Stimulated activated CD8-positive, alpha-beta memory T cell treated with anti-CD3 and anti-CD28 coated beads, Interleukin-15, amount 100 ng/mL, for 4 hours (primary cell): Measurements from ENCODE around the gene RSPH9.

Experiments
- DNase-seq, 2 donors: peaks; one replicate each; pipeline ENCODE4 v3.0.0-alpha.2; 2020; ENCODE audit warnings: low read depth in 2 of 2

RSPH9 gene

GRCh38 chr6:43644940-43645612, at the start of gene RSPH9:
TSS of gene RSPH9 (plus strand) at chr6:43645036. CDS start at chr6:43645099, 63 bp downstream.
- peak; percentile 32 to 46 for DNase-seq

- DNase-seq: no peak
Measured at GRCh38 chr6:43600595-43600994, 44.2 kb upstream of the RSPH9 start.

GRCh38 chr6:43604174-43604573, 40.7 kb upstream of the RSPH9 start:
- no peak for DNase-seq

- no peak for DNase-seq
Measured at GRCh38 chr6:43606019-43606418, 38.8 kb upstream of the RSPH9 start.

- peak in 1 of 2 donors; percentile 22 for DNase-seq
Measured at GRCh38 chr6:43608310-43608763, 36.5 kb upstream of the RSPH9 start.

GRCh38 chr6:43608807-43609206, 36.0 kb upstream of the RSPH9 start:
- no peak for DNase-seq

GRCh38 chr6:43609402-43609801, 35.4 kb upstream of the RSPH9 start:
- DNase-seq: no peak

GRCh38 chr6:43610431-43610830, 34.4 kb upstream of the RSPH9 start:
- no peak for DNase-seq

GRCh38 chr6:43613721-43614395, 31.0 kb upstream of the RSPH9 start:
- no peak for DNase-seq

- no peak for DNase-seq
Measured at GRCh38 chr6:43614396-43614730, 30.5 kb upstream of the RSPH9 start.

GRCh38 chr6:43616725-43617472, 27.9 kb upstream of the RSPH9 start:
- DNase-seq: no peak

- DNase-seq: no peak
Measured at GRCh38 chr6:43621078-43621835, 23.6 kb upstream of the RSPH9 start.

- DNase-seq: no peak
Measured at GRCh38 chr6:43621836-43622180, 23.0 kb upstream of the RSPH9 start.

GRCh38 chr6:43622541-43622940, 22.3 kb upstream of the RSPH9 start:
- no peak for DNase-seq

- DNase-seq: no peak
Measured at GRCh38 chr6:43623880-43624785, 20.7 kb upstream of the RSPH9 start.

- no peak for DNase-seq
Measured at GRCh38 chr6:43624786-43625288, 20.0 kb upstream of the RSPH9 start.

- no peak for DNase-seq
Measured at GRCh38 chr6:43625393-43625992, 19.3 kb upstream of the RSPH9 start.

- no peak for DNase-seq
Measured at GRCh38 chr6:43627008-43627825, 17.6 kb upstream of the RSPH9 start.

- peak in 1 of 2 donors; percentile 24 for DNase-seq
Measured at GRCh38 chr6:43628393-43629103, 16.3 kb upstream of the RSPH9 start.
